IMR-90 (cell line): ENCODE data around the gene WWC1. TPM values are rescaled to one million over a fixed set of nuclear protein-coding genes. Genes with fewer than 3 reads are reported as not detected.

ENCODE experiments used
- ATAC-seq: fragments of 200-7000 bp; cut with Tn5 transposase; 2 replicates; pipeline ENCODE4 v1.9.1; 2020; ENCODE audit warnings: low read depth, mild to moderate bottlenecking, moderate library complexity
- BruUV-seq: library from RNA; stranded (reverse); fragments of 400-500 nt; replicated peaks from 2 replicates; lab custom pipeline; 2021; lab: Mats Ljungman, UMichigan
- CTCF ChIA-PET: fragments of 300-600 bp; formaldehyde crosslinking; extraction: SDS; loops from one replicate; lab custom pipeline; 2021; ENCODE audit warnings: antibody characterized with exemption; lab: Yijun Ruan, JAX
- POLR2A ChIA-PET: fragments of 300-600 bp; sonication (Branson Sonifier 250); formaldehyde crosslinking; loops from one replicate; lab custom pipeline; 2022; ENCODE audit warnings: antibody characterized with exemption; ENCODE audit not compliant: unreplicated experiment; lab: Charles Lee
- DNase-seq: peaks from one replicate; pipeline ENCODE4 v3.0.0; 2013
- H2AFZ ChIP-seq: replicated peaks from 2 replicates; pipeline ENCODE3; 2013; ENCODE audit warnings: low read length, mild to moderate bottlenecking; ENCODE audit not compliant: poor library complexity
- H2AK5ac ChIP-seq: 2 replicates; pipeline ENCODE4 v1.6.1; 2013; ENCODE audit warnings: low read depth, low read length, inconsistent platforms
- H2AK9ac ChIP-seq: replicated peaks from 2 replicates; pipeline ENCODE3; 2013; ENCODE audit warnings: mild to moderate bottlenecking, low read depth, low read length, moderate library complexity; ENCODE audit not compliant: poor library complexity
- H2BK120ac ChIP-seq: 2 replicates; pipeline ENCODE4 v1.6.1; 2013; ENCODE audit warnings: low read depth, low read length, inconsistent platforms
- H2BK15ac ChIP-seq: 3 replicates; pipeline ENCODE4 v1.6.1; 2013; ENCODE audit warnings: low read depth, low read length, inconsistent platforms
- H2BK20ac ChIP-seq: 2 replicates; pipeline ENCODE4 v1.6.1; 2013; ENCODE audit warnings: low read depth, mild to moderate bottlenecking, inconsistent platforms, low read length, moderate library complexity
- H2BK5ac ChIP-seq: 2 replicates; pipeline ENCODE4 v1.6.1; 2013; ENCODE audit warnings: mild to moderate bottlenecking, low read depth, low read length, inconsistent platforms; ENCODE audit not compliant: poor library complexity, severe bottlenecking
- H3K14ac ChIP-seq: replicated peaks from 2 replicates; pipeline ENCODE4 v1.6.1; 2013; ENCODE audit warnings: low read depth, low read length, inconsistent platforms
- H3K18ac ChIP-seq: 2 replicates; pipeline ENCODE4 v1.6.1; 2013; ENCODE audit warnings: low read depth, low read length, control low read depth
- H3K23ac ChIP-seq: 2 replicates; pipeline ENCODE4 v1.6.1; 2013; ENCODE audit warnings: low read depth, low read length, inconsistent platforms
- H3K27ac ChIP-seq: 2 replicates; pipeline ENCODE4 v1.5.1; 2013; ENCODE audit warnings: mild to moderate bottlenecking, control low read depth, low read length; ENCODE audit not compliant: insufficient read depth
- H3K27me3 ChIP-seq: 2 replicates; pipeline ENCODE4 v1.6.1; 2013; ENCODE audit warnings: low read length; ENCODE audit not compliant: control insufficient read depth, insufficient read depth
- H3K36me3 ChIP-seq: 2 replicates; pipeline ENCODE4 v1.6.1; 2013; ENCODE audit warnings: low read length, mixed read lengths; ENCODE audit not compliant: control insufficient read depth, insufficient read depth
- H3K4ac ChIP-seq: 2 replicates; pipeline ENCODE4 v1.6.1; 2013; ENCODE audit warnings: low read depth, low read length, inconsistent platforms
- H3K4me1 ChIP-seq: 2 replicates; pipeline ENCODE4 v1.6.1; 2013; ENCODE audit warnings: low read length, mixed read lengths; ENCODE audit not compliant: control insufficient read depth, insufficient read depth
- H3K4me2 ChIP-seq: 2 replicates; pipeline ENCODE4 v1.6.1; 2013; ENCODE audit warnings: low read depth, mild to moderate bottlenecking, control low read depth, low read length, moderate library complexity
- H3K4me3 ChIP-seq: 2 replicates; pipeline ENCODE4 v1.5.1; 2013; ENCODE audit warnings: low read depth, mild to moderate bottlenecking, control low read depth, low read length, moderate library complexity; ENCODE audit not compliant: insufficient read depth
- H3K56ac ChIP-seq: 2 replicates; pipeline ENCODE4 v1.6.1; 2013; ENCODE audit warnings: low read length, inconsistent platforms; ENCODE audit not compliant: insufficient read depth; ENCODE audit errors: extremely low read depth
- H3K79me1 ChIP-seq, 2 experiments: 2 replicates each; pipeline ENCODE4 v1.6.1; 2013; ENCODE audit warnings: low read length in 2 of 2, inconsistent platforms in 1 of 2, low read depth in 1 of 2
- H3K9ac ChIP-seq: 2 replicates; pipeline ENCODE4 v1.6.1; 2013; ENCODE audit warnings: low read depth, low read length, control low read depth
- H3K9me1 ChIP-seq: 2 replicates; pipeline ENCODE4 v1.6.1; 2013; ENCODE audit warnings: low read length, inconsistent platforms; ENCODE audit not compliant: insufficient read depth
- H3K9me3 ChIP-seq: 2 replicates; pipeline ENCODE4 v1.6.1; 2013; ENCODE audit warnings: low read length; ENCODE audit not compliant: control insufficient read depth, insufficient read depth
- H4K20me1 ChIP-seq: 2 replicates; pipeline ENCODE4 v1.6.1; 2013; ENCODE audit warnings: low read length, inconsistent platforms; ENCODE audit not compliant: insufficient read depth
- H4K5ac ChIP-seq: 2 replicates; pipeline ENCODE4 v1.6.1; 2013; ENCODE audit warnings: mild to moderate bottlenecking, low read depth, low read length, control low read depth
- H4K8ac ChIP-seq, 2 experiments: 2 replicates each; pipeline ENCODE4 v1.6.1; 2013; ENCODE audit warnings: low read depth in 2 of 2, low read length in 2 of 2, control low read depth in 1 of 2, inconsistent platforms in 1 of 2
- H4K91ac ChIP-seq: 2 replicates; pipeline ENCODE4 v1.6.1; 2013; ENCODE audit warnings: low read depth, low read length, inconsistent platforms; ENCODE audit not compliant: insufficient read depth
- CEBPB ChIP-seq: IDR thresholded peaks from 2 replicates; pipeline ENCODE4 v1.6.1; 2012; ENCODE audit warnings: low read depth, low read length, improper control_type of control experiment
- CHD1 ChIP-seq: IDR thresholded peaks from 2 replicates; pipeline ENCODE4 v1.6.1; 2012; ENCODE audit warnings: low read depth, low read length, improper control_type of control experiment
- CTCF ChIP-seq: conservative IDR thresholded peaks from 2 replicates; pipeline ENCODE4 v1.5.1; 2012; ENCODE audit warnings: mild to moderate bottlenecking, low read depth, low read length, improper control_type of control experiment
- MAZ ChIP-seq: IDR thresholded peaks from 2 replicates; pipeline ENCODE4 v1.6.1; 2012; ENCODE audit warnings: low read depth, mild to moderate bottlenecking, low read length, improper control_type of control experiment, moderate library complexity, borderline replicate concordance
- WGBS, 2 experiments: methylation state at CpG; one replicate each; pipeline versions ENCODE4 v1.1.5 to v1.1.7; 2013; ENCODE audit warnings: missing lambda C conversion rate in 2 of 2; ENCODE audit not compliant: insufficient read length in 1 of 2; ENCODE audit errors: extremely low coverage in 2 of 2; 5-methylcytosine and 5-hydroxymethylcytosine counted together
- dilution Hi-C: fragments of 300-500 bp; cut with HindIII; formaldehyde crosslinking; loops from one replicate; pipeline ENCODE4 v1.14.3; 2018; ENCODE audit warnings: low sequenced_read_pairs; ENCODE audit not compliant: unreplicated experiment
- in situ Hi-C: fragments of 300-500 bp; cut with MboI; formaldehyde crosslinking; loops from 3 replicates; pipeline ENCODE4 v1.14.3; 2019; ENCODE audit warnings: low sequenced_read_pairs, inconsistent platforms, mixed read lengths
- intact Hi-C: fragments of 100-400 bp; cut with micrococcal nuclease; formaldehyde crosslinking; loops from 2 replicates; pipeline ENCODE4 v1.10.0; 2022
- polyA plus RNA-seq, 3 experiments: library from polyadenylated mRNA; depleted of rRNA; stranded (reverse); fragments of >200 nt; gene quantifications; 2 replicates each; pipeline ENCODE4 v1.2.3, GENCODE V29; 2012; ENCODE audit warnings: low replicate concordance in 1 of 3
- total RNA-seq: library from RNA; depleted of rRNA; stranded (reverse); fragments of >200 nt; gene quantifications from 2 replicates; pipeline ENCODE4 v1.2.3, GENCODE V29; 2012

The WWC1 gene
- total and polyA plus RNA-seq, 2 of the 4 experiments (the other 2 are of a cell fraction), result 9.1 to 10.3 TPM

- Histone ChIP-seq H2BK20ac (peak overlapping the region; percentile 75), H3K4ac (peak overlapping the region; percentile 80), H3K27ac (peak overlapping the region; percentile 58), H3K9me3 (no peaks in the 10 kb centered on the region), H3K9ac (no peak overlapping the region; the same call in 1 of the 2 replicates), H2AK5ac (peak overlapping the region; percentile 90), H3K23ac (peak overlapping the region; percentile 27; the same call in 1 of the 2 replicates), H3K14ac (peak overlapping the region; percentile 6), H3K9me1 (peaks cover 26% of the 10 kb centered on the region), H2AFZ (peak overlapping the region; percentile 80), H3K79me1 (peaks cover 13 to 34% of the 10 kb centered on the region in 2 experiments), H4K8ac (peak overlapping the region; percentile 61 to 79), H3K4me3 (no peak overlapping the region), H2AK9ac (peak overlapping the region; percentile 88), H2BK5ac (peak overlapping the region; percentile 68), H3K4me2 (peak overlapping the region; percentile 6), H3K18ac (no peak overlapping the region), H2BK15ac (peak overlapping the region; percentile 70; the same call in 2 of the 3 replicates), H3K36me3 (no peaks in the 10 kb centered on the region), H3K27me3 (no peaks in the 10 kb centered on the region), H3K56ac (peak overlapping the region; percentile 49), H4K91ac (peak overlapping the region; percentile 72), H4K5ac (no peak overlapping the region; the same call in 1 of the 2 replicates), H3K4me1 (peaks cover 19% of the 10 kb centered on the region), H4K20me1 (no peaks in the 10 kb centered on the region), H2BK120ac (peak overlapping the region; percentile 88)
- no TSS peak for BruUV-seq
- intact Hi-C loops, result loop anchor here (2.0 kb wide), 1 partner anchor 51 kb away; no protein-coding TSS in a partner anchor
- in situ Hi-C loops, result no loop called here
- WGBS, 2 experiments, result 7% methylated on average over 3 of the region's 10 CpGs; no CpG with 5 or more reads in 1 of the 2 experiments
- ATAC-seq (peak; percentile 50), DNase-seq (peak; percentile 58)
- ChIA-PET POLR2A (no interaction called here), CTCF (no interaction called here)
- dilution Hi-C loops, result no loop called here
- TF ChIP-seq MAZ (peak; percentile 75; the same call in 1 of the 2 replicates), CTCF (0 out of 2 replicates have a peak, but pooled peaks have one; percentile 14), CEBPB (peak; percentile 75), CHD1 (no peak)
Measured at GRCh38 chr5:168365581-168366081, 74.2 kb downstream of the WWC1 start.
